Gastroesophageal sphincter (tissue), 4 donors: ENCODE results near the gene COL25A1. TPM values are rescaled to one million over a fixed set of nuclear protein-coding genes. Genes with fewer than 3 reads are reported as not detected.
"Not testable (repeated sequence)": the region's sequence is repeated elsewhere in the genome, so short reads cannot be mapped to it uniquely, and the experiment has no call there.

ENCODE experiments used
- ATAC-seq: fragments of 150-250 bp; one replicate; pipeline ENCODE4 v1.9.1; 2016; ENCODE audit warnings: mild to moderate bottlenecking, moderate library complexity
- H3K27ac ChIP-seq, 4 donors: fragments of 200-600 bp; sonication (generic) in 3 of 4; 1 replicate in 3 of 4; 2 replicates in 1 of 4; pipeline ENCODE4 v1.5.1; 2016 to 2019
- H3K27me3 ChIP-seq: fragments of 200-600 bp; sonication (generic); one replicate; pipeline ENCODE4 v1.5.1; 2019
- H3K36me3 ChIP-seq, 2 donors: fragments of 200-600 bp; sonication (generic); one replicate each; pipeline ENCODE4 v1.5.1; 2019; ENCODE audit warnings: control low read depth in 1 of 2
- H3K4me1 ChIP-seq, 3 donors: fragments of 200-600 bp; sonication (generic); 1 replicate in 2 of 3; 2 replicates in 1 of 3; pipeline ENCODE4 v1.5.1; 2016 to 2019; ENCODE audit warnings: control low read depth in 2 of 3
- H3K4me3 ChIP-seq, 2 donors: fragments of 200-600 bp; sonication (generic); one replicate each; pipeline ENCODE4 v1.5.1; 2019; ENCODE audit warnings: mild to moderate bottlenecking in 1 of 2, moderate library complexity in 1 of 2
- H3K9me3 ChIP-seq, 3 donors: fragments of 200-600 bp; sonication (generic); one replicate each; pipeline ENCODE4 v1.5.1; 2017 to 2019; ENCODE audit warnings: control low read depth in 2 of 3
- EP300 ChIP-seq: sonication (generic); formaldehyde crosslinking; IDR thresholded peaks from one replicate; pipeline ENCODE4 v1.6.1; 2017; ENCODE audit warnings: antibody characterized with exemption, mild to moderate bottlenecking
- POLR2A ChIP-seq, 2 donors: fragments of 450-650 bp; IDR thresholded peaks; one replicate each; pipeline ENCODE4 v1.6.1; 2017; ENCODE audit warnings: antibody characterized with exemption in 2 of 2, mild to moderate bottlenecking in 2 of 2, moderate library complexity in 1 of 2
- POLR2AphosphoS5 ChIP-seq: sonication (generic); formaldehyde crosslinking; IDR thresholded peaks from one replicate; pipeline ENCODE4 v1.6.1; 2017; ENCODE audit warnings: antibody characterized with exemption
- WGBS, 2 donors: methylation state at CpG; one replicate each; pipeline ENCODE4 v1.1.5; 2018; ENCODE audit warnings: low coverage in 1 of 2; 5-methylcytosine and 5-hydroxymethylcytosine counted together
- total RNA-seq, 4 donors: library from RNA; depleted of rRNA; stranded (reverse); fragments of >200 nt; gene quantifications; one replicate each; pipeline ENCODE4 v1.1.0, GENCODE V29; 2016
- TF ChIP-seq, protein P1 (sequence below), 4 experiments: fragments of 200-600 bp in 2 of 4; fragments of 450-650 bp in 2 of 4; sonication (generic) in 1 of 4; IDR thresholded peaks; one replicate each; pipeline ENCODE4 v1.5.1; 2017 to 2019; ENCODE audit warnings: antibody characterized with exemption in 4 of 4, mild to moderate bottlenecking in 2 of 4, moderate library complexity in 2 of 4

COL25A1 gene
- total RNA-seq, 4 donors from 2014 or later = 0.40 to 1.8 (median 1.0) TPM

DNA sequence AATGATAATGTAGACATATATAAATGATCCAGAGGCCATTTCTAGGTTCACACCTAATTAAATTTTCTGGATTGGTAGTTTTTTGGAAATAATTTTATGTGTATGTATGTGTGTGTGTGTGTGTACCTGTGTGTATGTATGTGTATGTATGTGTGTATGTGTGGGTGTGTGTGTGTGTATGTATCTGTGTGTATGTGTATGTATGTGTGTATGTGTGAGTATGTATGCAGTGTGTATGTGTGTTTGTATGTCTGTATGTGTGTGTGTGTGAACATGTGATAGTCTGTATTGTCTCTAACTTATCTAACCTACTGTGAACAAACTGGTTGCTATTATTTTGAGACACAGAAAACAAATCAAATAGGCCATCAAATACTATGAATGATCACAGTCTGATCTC, 152.6 kb downstream of the COL25A1 start:
- no peak overlapping the region for H3K27ac ChIP-seq
- ATAC-seq = no peak

DNA sequence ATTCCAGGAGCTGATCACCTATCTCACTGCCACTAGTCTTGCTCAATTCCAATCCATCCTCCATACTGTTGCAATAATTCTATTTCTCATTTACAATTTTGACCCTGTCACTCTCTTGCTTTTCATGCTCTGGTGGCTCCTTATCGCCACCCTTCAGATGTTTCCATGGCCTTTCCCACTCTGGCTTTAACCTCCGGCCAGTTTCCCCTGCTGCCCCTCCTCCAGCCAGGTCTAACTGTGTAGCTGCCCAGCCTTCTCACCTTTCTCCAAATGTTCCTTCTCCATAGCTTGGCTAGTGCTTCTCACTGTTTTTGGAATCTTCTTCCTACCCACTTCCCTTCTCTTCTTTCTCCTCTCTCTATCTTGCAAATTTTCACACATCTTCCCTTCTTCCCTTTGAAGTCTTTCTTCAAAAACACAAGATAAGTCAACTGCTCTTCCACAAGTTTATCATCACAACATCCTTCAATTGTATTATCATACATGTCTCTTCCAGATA, 153.8 kb downstream of the COL25A1 start:
- no peaks in the 10 kb centered on the region for H3K36me3 ChIP-seq
- H3K27me3 ChIP-seq = peaks cover 6% of the 10 kb centered on the region
- no peaks in the 10 kb centered on the region for H3K4me1 ChIP-seq
- TF ChIP-seq EP300 (no peak), POLR2AphosphoS5 (no peak), POLR2A (IDR thresholded peaks at IDR 0.05) (no peak)
- TF ChIP-seq, protein P1, sequence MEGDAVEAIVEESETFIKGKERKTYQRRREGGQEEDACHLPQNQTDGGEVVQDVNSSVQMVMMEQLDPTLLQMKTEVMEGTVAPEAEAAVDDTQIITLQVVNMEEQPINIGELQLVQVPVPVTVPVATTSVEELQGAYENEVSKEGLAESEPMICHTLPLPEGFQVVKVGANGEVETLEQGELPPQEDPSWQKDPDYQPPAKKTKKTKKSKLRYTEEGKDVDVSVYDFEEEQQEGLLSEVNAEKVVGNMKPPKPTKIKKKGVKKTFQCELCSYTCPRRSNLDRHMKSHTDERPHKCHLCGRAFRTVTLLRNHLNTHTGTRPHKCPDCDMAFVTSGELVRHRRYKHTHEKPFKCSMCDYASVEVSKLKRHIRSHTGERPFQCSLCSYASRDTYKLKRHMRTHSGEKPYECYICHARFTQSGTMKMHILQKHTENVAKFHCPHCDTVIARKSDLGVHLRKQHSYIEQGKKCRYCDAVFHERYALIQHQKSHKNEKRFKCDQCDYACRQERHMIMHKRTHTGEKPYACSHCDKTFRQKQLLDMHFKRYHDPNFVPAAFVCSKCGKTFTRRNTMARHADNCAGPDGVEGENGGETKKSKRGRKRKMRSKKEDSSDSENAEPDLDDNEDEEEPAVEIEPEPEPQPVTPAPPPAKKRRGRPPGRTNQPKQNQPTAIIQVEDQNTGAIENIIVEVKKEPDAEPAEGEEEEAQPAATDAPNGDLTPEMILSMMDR (IDR thresholded peaks at IDR 0.05) = no peak
- H3K9me3 ChIP-seq = no peaks in the 10 kb centered on the region
- H3K4me3 ChIP-seq = no peak overlapping the region
- WGBS, 2 donors = 91 to 100% methylated on average over 1 to 2 of the region's 2 CpGs
- H3K27ac ChIP-seq = no peak overlapping the region
- no peak for ATAC-seq

More for the DNA sequence above, 152.6 kb downstream of the COL25A1 start:
- Histone ChIP-seq H3K4me3 (no peak overlapping the region), H3K27me3 (peaks cover 6% of the 10 kb centered on the region), H3K36me3 (no peaks in the 10 kb centered on the region), H3K9me3 (no peaks in the 10 kb centered on the region), H3K4me1 (no peaks in the 10 kb centered on the region)
- no peak for TF ChIP-seq POLR2A (IDR thresholded peaks at IDR 0.05)
- TF ChIP-seq, protein P1 (IDR thresholded peaks at IDR 0.05) = no peak
- no peak for TF ChIP-seq POLR2AphosphoS5
- no peak for TF ChIP-seq EP300

DNA sequence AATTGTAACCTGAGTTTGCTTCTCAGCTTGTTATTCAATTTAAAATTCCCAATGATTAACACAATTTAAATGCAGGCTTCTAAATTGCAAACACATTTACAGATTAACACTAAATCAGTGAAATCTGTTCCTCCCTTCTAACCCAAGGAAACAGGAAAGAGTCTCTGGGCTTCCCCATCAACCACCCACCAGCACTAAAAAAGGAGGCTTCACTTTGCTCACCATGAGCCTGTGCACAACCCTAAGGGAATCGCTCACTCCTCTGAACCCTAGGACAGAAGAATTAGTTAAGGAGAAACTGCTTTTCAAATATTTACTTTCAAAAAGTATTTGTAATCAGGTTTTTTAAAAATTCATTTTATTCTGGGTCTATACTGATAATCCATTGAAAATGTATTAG, 155.3 kb downstream of the COL25A1 start:
- peaks cover 0 to 8% (median 0%) of the 10 kb centered on the region in 3 donors for H3K9me3 ChIP-seq
- no peaks in the 10 kb centered on the region for H3K36me3 ChIP-seq
- no peak for ATAC-seq
- TF ChIP-seq, protein P1 (IDR thresholded peaks at IDR 0.05) = no peak
- TF ChIP-seq EP300 = no peak
- no peak for TF ChIP-seq POLR2A (IDR thresholded peaks at IDR 0.05)
- no peak for TF ChIP-seq POLR2AphosphoS5
- peaks cover 6% of the 10 kb centered on the region for H3K27me3 ChIP-seq
- 63% methylated on average over 1 of the region's 1 CpG; no CpG with 5 or more reads in 1 of the 2 donors for WGBS, 2 donors
- no peak overlapping the region for H3K27ac ChIP-seq
- no peak overlapping the region for H3K4me3 ChIP-seq
- no peaks in the 10 kb centered on the region for H3K4me1 ChIP-seq

DNA sequence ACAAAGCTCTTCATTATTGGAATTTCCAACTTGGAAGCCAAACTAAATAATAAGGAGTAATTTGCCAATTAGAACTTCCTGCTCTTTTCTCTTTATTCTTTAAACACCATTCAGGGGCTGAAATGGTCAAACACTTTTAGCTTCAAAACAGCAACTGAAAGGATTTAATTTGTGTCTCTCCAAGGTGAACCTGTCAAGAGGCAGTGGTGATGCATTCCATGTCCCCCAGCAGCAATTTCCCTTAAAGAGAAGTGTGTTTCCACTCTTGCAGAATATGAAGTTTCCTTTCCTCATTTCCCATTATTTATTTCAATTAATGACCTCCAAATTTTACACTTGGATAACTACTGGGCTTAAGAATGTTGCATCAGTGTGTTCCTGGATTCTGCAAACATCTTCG, 156.0 kb downstream of the COL25A1 start:
- no peak for ATAC-seq

DNA sequence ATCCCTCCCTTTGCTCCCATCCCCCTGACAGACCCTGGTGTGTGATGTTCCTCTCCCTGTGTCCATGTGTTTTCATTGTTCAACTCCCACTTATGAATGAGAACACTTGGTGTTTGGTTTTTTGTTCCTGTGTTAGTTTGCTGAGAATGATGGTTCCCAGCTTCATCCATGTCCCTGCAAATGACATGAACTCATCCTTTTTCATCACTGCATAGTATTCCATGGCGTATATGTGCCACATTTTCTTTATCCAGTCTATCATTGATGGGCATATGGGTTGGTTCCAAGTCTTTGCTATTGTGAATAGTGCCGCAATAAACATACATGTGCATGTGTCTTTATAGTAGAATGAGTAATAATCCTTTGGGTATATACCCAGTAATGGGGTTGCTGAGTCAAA, 164.3 kb downstream of the COL25A1 start:
- H3K27me3 ChIP-seq, ATAC-seq, H3K4me1 ChIP-seq, H3K36me3 ChIP-seq, H3K27ac ChIP-seq, H3K4me3 ChIP-seq: not testable (repeated sequence)
- WGBS, 2 donors = 96 to 100% methylated on average over 2 of the region's 2 CpGs
- peaks cover 0 to 12% (median 0%) of the 10 kb centered on the region in 3 donors for H3K9me3 ChIP-seq

More for the DNA sequence above, 156.0 kb downstream of the COL25A1 start:
- H3K36me3 ChIP-seq = no peaks in the 10 kb centered on the region
- H3K27ac ChIP-seq = no peak overlapping the region
- H3K9me3 ChIP-seq = peaks cover 0 to 8% (median 0%) of the 10 kb centered on the region in 3 donors
- no peak overlapping the region for H3K4me3 ChIP-seq
- H3K4me1 ChIP-seq = no peaks in the 10 kb centered on the region
- WGBS, 2 donors = 43 to 60% methylated on average over 1 of the region's 1 CpG
- no peak for TF ChIP-seq EP300
- no peak for TF ChIP-seq POLR2A (IDR thresholded peaks at IDR 0.05)
- no peak for TF ChIP-seq POLR2AphosphoS5
- TF ChIP-seq, protein P1 (IDR thresholded peaks at IDR 0.05) = no peak
- H3K27me3 ChIP-seq = peaks cover 6% of the 10 kb centered on the region
